ENCODE measurements around the gene PLK3.
"Not testable (repeated sequence)": the region's sequence is repeated elsewhere in the genome, so short reads cannot be mapped to it uniquely, and the experiment has no call there.

The PLK3 gene

GRCh38 chr1:44828003-44828651 is 27.9 kb downstream of the PLK3 start:
- no peak for TF ChIP-seq Cebpa-rat (IDR thresholded peaks at IDR 0.05)
- H3K9ac ChIP-seq: no peak overlapping the region

GRCh38 chr1:44828841-44829440 is 28.8 kb downstream of the PLK3 start:
- no peak for TF ChIP-seq Cebpa-rat (IDR thresholded peaks at IDR 0.05)
- H3K27me3 ChIP-seq: no peaks in the 10 kb centered on the region
- H3K4me2 ChIP-seq: no peak overlapping the region
- no peak overlapping the region for H3K4me3 ChIP-seq
- no peak overlapping the region for H3K27ac ChIP-seq
- H3K36me3 ChIP-seq: no peaks in the 10 kb centered on the region
- H4K20me1 ChIP-seq: no peaks in the 10 kb centered on the region
- H3K9me3 ChIP-seq: no peaks in the 10 kb centered on the region
- H3K9ac ChIP-seq: no peak overlapping the region
- peaks cover 34% of the 10 kb centered on the region for H3K4me1 ChIP-seq

More at GRCh38 chr1:44828003-44828651, 27.9 kb downstream of the PLK3 start:
- Histone ChIP-seq H3K4me2 (no peak overlapping the region), H3K36me3 (no peaks in the 10 kb centered on the region), H4K20me1 (no peaks in the 10 kb centered on the region), H3K27me3 (no peaks in the 10 kb centered on the region), H3K4me1 (peaks cover 30% of the 10 kb centered on the region), H3K9me3 (no peaks in the 10 kb centered on the region), H3K4me3 (no peak overlapping the region), H3K27ac (no peak overlapping the region)

DNA sequence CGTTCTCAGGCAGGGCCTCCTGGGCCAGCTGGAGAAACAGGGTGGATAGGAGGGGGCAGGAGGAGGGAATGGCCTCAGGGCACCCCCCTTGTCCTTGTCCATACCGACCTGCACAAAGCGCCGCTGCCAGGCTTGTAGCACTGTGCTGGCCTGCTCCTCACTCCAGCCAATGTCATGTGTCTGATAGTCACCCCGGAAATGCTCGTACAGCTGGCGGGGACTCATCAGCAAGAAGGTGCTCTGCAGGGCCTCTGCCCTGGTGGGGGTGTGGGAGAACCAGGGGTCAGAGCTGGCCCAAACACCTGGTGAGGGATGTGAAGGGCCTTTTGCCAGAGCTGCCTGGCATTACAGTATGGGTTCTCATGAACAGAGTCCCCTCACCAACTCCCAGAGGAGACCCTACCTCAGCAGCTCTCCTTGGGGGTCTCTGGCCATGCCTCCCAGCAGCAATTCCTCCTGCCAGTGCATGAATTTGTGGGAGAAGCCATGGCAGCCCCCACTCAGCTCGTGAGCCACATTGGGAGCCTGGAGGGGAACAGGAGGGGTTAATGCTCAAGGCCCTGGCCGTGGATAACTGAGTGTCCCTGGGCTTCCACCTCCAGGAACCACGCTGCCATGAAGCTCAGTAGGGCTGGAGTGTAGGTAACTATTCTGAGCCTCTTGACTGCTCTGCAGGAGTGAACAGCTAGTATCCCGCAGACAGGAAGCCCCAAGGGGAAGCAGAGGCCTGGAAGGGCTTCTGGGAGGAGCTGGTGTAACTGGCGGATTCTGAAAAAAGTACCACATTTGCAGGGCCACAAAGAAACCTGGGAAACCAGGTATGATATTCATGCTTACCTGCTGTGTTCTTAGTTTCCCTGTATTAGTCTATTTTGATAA is 29.6 kb downstream of the PLK3 start:
- Histone ChIP-seq H4K20me1 (no peaks in the 10 kb centered on the region), H3K27ac (0 out of 2 replicates have a peak overlapping the region, but pooled peaks have one; percentile 18), H3K4me1 (peaks cover 39% of the 10 kb centered on the region), H3K27me3 (no peaks in the 10 kb centered on the region), H3K9me3 (no peaks in the 10 kb centered on the region), H3K4me2 (peak overlapping the region; percentile 34; the same call in 1 of the 2 replicates), H3K9ac (0 out of 2 replicates have a peak overlapping the region, but pooled peaks have one; percentile 10), H3K36me3 (no peaks in the 10 kb centered on the region), H3K4me3 (no peak overlapping the region)
- no peak for TF ChIP-seq Cebpa-rat (IDR thresholded peaks at IDR 0.05)

DNA sequence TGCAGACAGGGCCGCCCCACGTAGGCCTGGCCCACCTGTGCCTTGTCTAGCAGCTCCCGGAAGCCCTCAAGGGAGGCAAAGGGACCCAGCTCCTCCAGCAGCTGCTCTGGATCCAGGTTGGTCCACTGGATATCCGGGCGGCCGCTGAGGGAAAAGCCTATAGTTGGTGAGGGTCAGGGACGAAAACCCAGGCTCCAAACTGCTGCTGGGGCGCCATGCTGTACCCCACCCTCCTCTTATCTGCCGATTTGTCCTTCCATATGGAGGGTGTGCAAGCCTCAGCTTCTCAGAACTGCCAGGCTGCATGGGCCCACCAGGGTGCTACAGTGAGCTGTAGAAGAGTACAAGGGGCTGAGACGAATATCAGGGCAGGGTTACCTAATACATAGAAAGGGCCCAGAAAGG is 30.7 kb downstream of the PLK3 start:
- H3K27ac ChIP-seq: no peak overlapping the region
- no peak for TF ChIP-seq Cebpa-rat (IDR thresholded peaks at IDR 0.05)
- no peak overlapping the region for H3K9ac ChIP-seq
- H3K4me2 ChIP-seq: no peak overlapping the region
- no peaks in the 10 kb centered on the region for H3K36me3 ChIP-seq
- no peaks in the 10 kb centered on the region for H3K27me3 ChIP-seq
- no peaks in the 10 kb centered on the region for H3K9me3 ChIP-seq
- H3K4me1 ChIP-seq: peaks cover 43% of the 10 kb centered on the region
- no peak overlapping the region for H3K4me3 ChIP-seq
- no peaks in the 10 kb centered on the region for H4K20me1 ChIP-seq

GRCh38 chr1:44831516-44831915 is 31.3 kb downstream of the PLK3 start:
- Histone ChIP-seq H3K4me1 (peaks cover 49% of the 10 kb centered on the region), H3K4me3 (no peak overlapping the region), H3K27ac (peak overlapping the region; percentile 8; the same call in 1 of the 2 replicates), H3K9ac (no peak overlapping the region), H3K4me2 (peak overlapping the region; percentile 33), H3K36me3 (no peaks in the 10 kb centered on the region), H3K9me3 (no peaks in the 10 kb centered on the region), H4K20me1 (no peaks in the 10 kb centered on the region), H3K27me3 (no peaks in the 10 kb centered on the region)
- TF ChIP-seq Cebpa-rat (IDR thresholded peaks at IDR 0.05): no peak

DNA sequence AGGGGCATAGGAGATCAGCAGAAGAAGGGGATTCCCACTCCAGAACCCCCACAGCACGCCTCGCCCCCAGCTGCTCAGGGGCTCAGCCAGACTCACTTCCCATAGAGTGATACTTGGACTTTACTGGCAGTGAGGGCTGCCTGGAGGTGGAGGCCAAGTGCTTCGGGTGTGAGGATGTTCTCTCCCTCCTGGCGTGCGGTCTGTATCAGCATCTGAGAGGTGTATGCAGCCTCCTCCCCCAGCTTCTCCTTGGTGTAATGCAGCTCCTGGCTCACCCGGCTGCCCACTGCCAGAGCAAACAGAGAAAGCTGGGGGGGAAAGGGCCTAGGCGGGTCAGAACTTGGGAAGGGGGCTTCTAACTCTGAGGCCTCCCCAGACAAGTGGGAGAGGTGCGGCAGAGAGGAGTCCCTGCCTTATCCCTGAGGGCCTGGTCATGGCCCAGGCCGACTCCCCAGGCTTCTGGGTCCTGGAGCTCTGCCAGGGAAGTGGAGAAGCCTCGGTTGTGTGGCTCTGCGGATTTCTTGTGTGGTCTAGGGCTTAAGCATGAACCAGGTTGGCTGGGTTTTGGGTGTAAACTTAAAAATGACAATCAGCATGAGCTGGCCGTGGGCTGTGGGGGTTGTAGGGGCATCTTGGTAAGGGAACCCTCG is 32.0 kb downstream of the PLK3 start:
- Histone ChIP-seq H3K4me2 (peak overlapping the region; percentile 33), H3K27me3 (no peaks in the 10 kb centered on the region), H3K4me1 (peaks cover 53% of the 10 kb centered on the region)

GRCh38 chr1:44834328-44834727 is 34.2 kb downstream of the PLK3 start:
- Histone ChIP-seq H3K27me3 (no peaks in the 10 kb centered on the region), H3K36me3 (no peaks in the 10 kb centered on the region), H3K9me3 (no peaks in the 10 kb centered on the region), H4K20me1 (no peaks in the 10 kb centered on the region), H3K4me2 (no peak overlapping the region), H3K9ac (0 out of 2 replicates have a peak overlapping the region, but pooled peaks have one; percentile 15), H3K4me1 (peaks cover 57% of the 10 kb centered on the region), H3K27ac (no peak overlapping the region), H3K4me3 (no peak overlapping the region)
- TF ChIP-seq Cebpa-rat (IDR thresholded peaks at IDR 0.05): no peak

More for the DNA sequence above, 32.0 kb downstream of the PLK3 start:
- no peak for TF ChIP-seq Cebpa-rat (IDR thresholded peaks at IDR 0.05)
- Histone ChIP-seq H3K4me3 (no peak overlapping the region), H3K36me3 (no peaks in the 10 kb centered on the region), H3K9me3 (no peaks in the 10 kb centered on the region), H4K20me1 (no peaks in the 10 kb centered on the region), H3K27ac (no peak overlapping the region), H3K9ac (no peak overlapping the region; the same call in 1 of the 2 replicates)

DNA sequence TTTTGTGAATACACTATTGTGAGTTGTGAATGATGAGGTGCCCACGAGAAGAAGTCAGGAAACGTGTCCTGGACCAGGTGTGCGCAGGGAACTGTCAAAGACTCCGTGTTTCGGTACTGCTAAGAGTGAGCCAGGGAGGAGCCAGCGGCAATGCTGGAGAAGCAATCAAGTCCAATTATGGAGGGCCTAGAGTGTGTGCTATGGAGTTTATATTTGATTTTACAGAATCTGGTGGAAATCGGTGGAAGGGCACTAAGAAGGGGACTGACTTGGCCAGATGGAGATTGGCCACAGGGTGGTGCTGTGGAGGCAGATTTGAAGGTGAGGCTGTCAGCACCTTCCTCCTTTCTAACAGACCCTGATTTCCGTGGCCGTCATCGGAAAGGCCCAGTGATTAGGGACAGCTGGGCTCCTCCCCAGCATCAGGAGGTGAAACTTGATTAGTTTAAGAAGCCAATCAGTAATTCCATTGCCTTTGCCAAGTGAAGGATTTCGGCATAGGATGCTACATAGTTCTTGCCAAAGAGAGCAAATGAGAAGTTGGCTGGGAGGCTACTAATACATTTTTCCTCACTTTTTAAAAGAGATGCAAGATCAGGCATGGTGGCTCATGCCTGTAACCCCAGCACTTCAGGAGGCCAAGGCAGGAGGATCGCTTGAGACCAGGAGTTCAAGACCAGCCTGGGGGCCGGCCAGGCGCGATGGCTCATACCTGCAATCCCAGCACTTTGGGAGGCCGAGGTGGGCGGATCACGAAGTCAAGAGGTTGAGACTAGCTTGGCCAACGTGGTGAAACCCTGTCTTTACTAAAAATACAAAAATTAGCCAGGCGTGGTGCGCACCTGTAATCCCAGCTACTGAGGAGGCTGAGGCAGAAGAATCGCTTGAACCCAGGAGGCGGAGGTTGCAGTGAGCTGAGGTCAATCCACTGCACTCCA is 35.8 kb downstream of the PLK3 start:
- Histone ChIP-seq H3K4me2 (peak overlapping the region; percentile 50; the same call in 1 of the 2 replicates), H3K4me3 (no peak overlapping the region), H3K27me3 (no peaks in the 10 kb centered on the region), H3K27ac (no peak overlapping the region), H4K20me1 (no peaks in the 10 kb centered on the region), H3K36me3 (no peaks in the 10 kb centered on the region), H3K9me3 (no peaks in the 10 kb centered on the region), H3K9ac (no peak overlapping the region), H3K4me1 (peaks cover 52% of the 10 kb centered on the region)
- no peak for TF ChIP-seq Cebpa-rat (IDR thresholded peaks at IDR 0.05)

GRCh38 chr1:44838294-44838693 is 38.1 kb downstream of the PLK3 start:
- H3K27me3 ChIP-seq, H4K20me1 ChIP-seq: not testable (repeated sequence)

More at GRCh38 chr1:44838294-44838693, 38.1 kb downstream of the PLK3 start:
- H3K9ac ChIP-seq, H3K36me3 ChIP-seq, H3K27ac ChIP-seq, H3K4me2 ChIP-seq, H3K4me3 ChIP-seq, H3K9me3 ChIP-seq: not testable (repeated sequence)
- peaks cover 42% of the 10 kb centered on the region for H3K4me1 ChIP-seq

All from BLaER1 (cell line).